Measurements from ENCODE around the gene EIF4B. TPM values are rescaled to one million over a fixed set of nuclear protein-coding genes. Genes with fewer than 3 reads are reported as not detected.

Gene EIF4B
- total and polyA plus RNA-seq, 2 of the 8 experiments (the other 6 are each of a cell fraction or from before 2014, with no cell fraction given): 269 to 816 TPM

DNA sequence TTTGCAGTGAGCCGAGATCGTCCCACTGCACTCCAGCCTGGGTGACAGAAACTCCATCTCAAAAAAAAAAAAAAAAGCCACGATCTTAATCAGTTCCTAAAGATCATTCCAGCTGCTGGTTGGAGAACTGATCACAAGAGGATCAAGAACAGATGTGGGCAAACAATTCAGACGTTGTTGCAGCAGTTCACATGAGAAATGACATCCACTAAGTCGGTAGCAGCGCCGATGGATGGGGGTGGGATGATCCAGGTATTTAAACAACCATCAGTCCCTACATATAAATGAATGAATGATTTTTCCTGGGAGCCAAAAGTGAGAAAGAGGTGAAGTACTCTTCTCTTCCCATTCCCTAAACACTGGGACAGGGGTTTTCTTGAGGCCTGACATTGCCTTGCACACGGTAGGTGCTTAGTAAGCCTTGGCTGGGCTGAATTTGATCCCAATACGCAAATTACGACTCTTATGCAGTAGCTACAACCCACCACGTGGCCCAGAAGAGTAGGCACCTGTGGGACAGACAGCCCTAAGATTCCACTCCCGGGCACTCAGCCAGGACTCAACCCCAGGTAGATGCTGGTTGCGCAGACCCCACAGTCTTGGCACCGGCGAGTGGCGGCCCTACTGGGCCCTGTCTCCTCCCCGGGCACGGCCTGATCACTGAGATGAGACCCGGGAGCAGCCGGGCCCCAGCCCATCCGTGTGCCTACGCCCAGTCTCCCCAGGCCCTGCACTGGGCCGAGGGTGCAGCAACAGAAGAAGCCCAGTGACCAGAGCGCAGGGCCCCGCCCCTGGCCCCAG lies 72.4 kb downstream of the EIF4B start (continued):
- TF ChIP-seq KDM1A (IDR thresholded peaks at IDR 0.05; ENCODE audit: borderline replicate concordance, low read length) (no peak), SAP30 (IDR thresholded peaks at IDR 0.05; ENCODE audit: insufficient read depth, insufficient replicate concordance, low read length) (peak; percentile 29), TBP (IDR thresholded peaks at IDR 0.05; ENCODE audit: low read depth, low read length) (0 out of 2 replicates have a peak, but pooled peaks have one; percentile 38), RNF2 (IDR thresholded peaks at IDR 0.05; ENCODE audit: borderline replicate concordance, low read depth, low read length, missing control alignments, poor library complexity, severe bottlenecking) (no peak), HDAC2 (IDR thresholded peaks at IDR 0.05; ENCODE audit: borderline replicate concordance in 1 of 2, low read depth in 2 of 2, low read length in 2 of 2) (no peak; a peak in 1 of 4 replicates), ASH2L (IDR thresholded peaks at IDR 0.05; ENCODE audit: low read length) (peak; percentile 5), GTF2F1 (IDR thresholded peaks at IDR 0.05; ENCODE audit: borderline replicate concordance, low read depth, low read length) (no peak), NANOG (IDR thresholded peaks at IDR 0.05; ENCODE audit: insufficient read depth, low read depth, low read length, poor library complexity, severe bottlenecking) (no peak)
